Astrocyte of the spinal cord (primary cell): ENCODE data around the gene SRL.

Experiments
- DNase-seq: peaks from one replicate; pipeline ENCODE4 v3.0.0; 2011; ENCODE audit warnings: low read depth, low spot score
- H3K4me3 ChIP-seq: 2 replicates; pipeline ENCODE4 v1.5.1; 2011; ENCODE audit warnings: low read depth, mild to moderate bottlenecking, low read length, moderate library complexity
- in situ Hi-C: cut with HindIII; loops from 2 replicates; pipeline ENCODE4 v1.10.0; 2017; ENCODE audit warnings: low sequenced_read_pairs
- TF ChIP-seq, protein P1 (sequence below): IDR thresholded peaks from 2 replicates; pipeline ENCODE4 v1.5.1; 2012; ENCODE audit warnings: low read depth, mild to moderate bottlenecking, low read length, inconsistent platforms

SRL gene

DNA sequence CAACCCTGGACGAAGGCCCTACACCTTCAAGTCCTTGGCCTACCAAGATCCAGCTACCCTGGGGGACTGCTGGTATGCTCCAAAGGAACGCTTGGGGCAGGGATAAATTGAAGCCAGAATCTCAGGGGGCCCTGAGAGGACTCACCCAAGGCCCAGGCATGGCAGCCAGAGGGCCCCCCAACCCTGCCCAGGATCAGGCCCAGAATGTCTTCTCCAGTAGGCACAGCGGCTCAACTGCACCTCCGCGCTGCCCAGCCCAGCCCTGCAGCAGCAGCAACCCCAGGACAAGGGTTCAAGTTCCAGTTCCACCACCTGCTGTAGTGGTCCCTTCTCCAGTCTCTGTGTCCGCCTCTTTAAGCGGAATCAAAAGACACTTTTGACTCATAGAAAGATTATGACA lies 28.7 kb upstream of the SRL start:
- TF ChIP-seq, protein P1, sequence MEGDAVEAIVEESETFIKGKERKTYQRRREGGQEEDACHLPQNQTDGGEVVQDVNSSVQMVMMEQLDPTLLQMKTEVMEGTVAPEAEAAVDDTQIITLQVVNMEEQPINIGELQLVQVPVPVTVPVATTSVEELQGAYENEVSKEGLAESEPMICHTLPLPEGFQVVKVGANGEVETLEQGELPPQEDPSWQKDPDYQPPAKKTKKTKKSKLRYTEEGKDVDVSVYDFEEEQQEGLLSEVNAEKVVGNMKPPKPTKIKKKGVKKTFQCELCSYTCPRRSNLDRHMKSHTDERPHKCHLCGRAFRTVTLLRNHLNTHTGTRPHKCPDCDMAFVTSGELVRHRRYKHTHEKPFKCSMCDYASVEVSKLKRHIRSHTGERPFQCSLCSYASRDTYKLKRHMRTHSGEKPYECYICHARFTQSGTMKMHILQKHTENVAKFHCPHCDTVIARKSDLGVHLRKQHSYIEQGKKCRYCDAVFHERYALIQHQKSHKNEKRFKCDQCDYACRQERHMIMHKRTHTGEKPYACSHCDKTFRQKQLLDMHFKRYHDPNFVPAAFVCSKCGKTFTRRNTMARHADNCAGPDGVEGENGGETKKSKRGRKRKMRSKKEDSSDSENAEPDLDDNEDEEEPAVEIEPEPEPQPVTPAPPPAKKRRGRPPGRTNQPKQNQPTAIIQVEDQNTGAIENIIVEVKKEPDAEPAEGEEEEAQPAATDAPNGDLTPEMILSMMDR: no peak
- DNase-seq: no peak
- in situ Hi-C loops: no loop called here
- no peak overlapping the region for H3K4me3 ChIP-seq

DNA sequence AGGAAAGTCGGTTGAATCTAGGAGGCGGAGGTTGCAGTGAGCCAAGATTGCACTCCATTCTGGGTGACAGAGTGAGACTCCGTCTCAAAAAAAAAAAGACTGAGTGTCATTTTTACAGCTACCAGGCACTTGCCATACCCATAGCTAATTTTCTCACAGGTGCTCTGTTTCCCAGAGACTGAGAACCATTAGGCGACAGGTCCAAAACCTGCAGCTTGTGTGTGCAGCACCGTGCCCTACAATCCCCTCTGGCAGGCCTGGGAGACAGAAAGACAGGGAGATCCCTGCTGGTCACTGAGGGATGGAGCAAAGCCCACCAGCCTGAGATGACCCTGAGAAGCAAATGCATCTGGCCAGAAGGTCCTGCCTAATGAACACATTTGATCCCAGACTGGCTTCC lies 28.2 kb upstream of the SRL start:
- H3K4me3 ChIP-seq: no peak overlapping the region
- DNase-seq: no peak
- in situ Hi-C loops: no loop called here
- TF ChIP-seq, protein P1: no peak

DNA sequence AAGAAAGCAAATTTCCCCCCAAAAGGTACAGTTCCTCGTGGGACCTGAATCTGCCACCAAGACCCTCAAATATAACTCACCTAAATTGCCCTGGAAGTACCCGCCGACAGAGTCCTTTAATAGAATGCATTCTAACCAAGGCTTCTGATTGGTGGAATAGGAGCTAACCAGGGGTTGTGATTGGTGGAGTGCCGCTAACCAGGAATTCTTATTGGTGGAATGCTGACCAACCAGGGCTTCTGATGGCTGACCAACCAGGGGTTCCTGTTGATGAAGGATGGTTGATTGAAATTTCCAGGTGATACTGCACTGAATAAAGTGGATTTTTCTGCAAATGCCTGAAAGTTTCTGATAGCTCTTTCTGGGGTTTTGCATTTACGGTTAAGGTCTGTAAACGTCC lies 24.5 kb upstream of the SRL start:
- DNase-seq: peak; percentile 6
- in situ Hi-C loops: no loop called here

DNA sequence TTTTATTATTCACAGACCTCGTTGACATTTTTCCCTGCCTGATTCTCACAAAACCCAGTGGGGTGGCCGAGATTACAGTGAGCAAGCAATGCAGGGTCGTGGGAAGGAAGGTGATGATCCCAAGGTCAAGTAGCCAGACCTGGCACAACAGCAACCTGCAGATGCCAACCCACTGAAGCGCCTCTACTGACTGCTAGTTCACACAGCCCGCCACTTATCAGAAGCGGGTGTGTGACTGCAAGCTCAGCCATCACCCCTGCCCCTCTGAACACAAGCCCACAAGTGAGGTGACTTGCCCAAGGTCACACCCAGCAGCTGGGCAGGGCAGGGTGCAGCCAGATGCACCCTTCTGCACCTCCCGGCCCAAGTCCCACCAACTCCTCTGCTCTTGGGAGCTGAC lies 23.8 kb upstream of the SRL start:
- no peak overlapping the region for H3K4me3 ChIP-seq
- in situ Hi-C loops: no loop called here
- DNase-seq: no peak
- TF ChIP-seq, protein P1: no peak

More for the DNA sequence above, 24.5 kb upstream of the SRL start:
- H3K4me3 ChIP-seq: no peak overlapping the region
- TF ChIP-seq, protein P1: no peak

DNA sequence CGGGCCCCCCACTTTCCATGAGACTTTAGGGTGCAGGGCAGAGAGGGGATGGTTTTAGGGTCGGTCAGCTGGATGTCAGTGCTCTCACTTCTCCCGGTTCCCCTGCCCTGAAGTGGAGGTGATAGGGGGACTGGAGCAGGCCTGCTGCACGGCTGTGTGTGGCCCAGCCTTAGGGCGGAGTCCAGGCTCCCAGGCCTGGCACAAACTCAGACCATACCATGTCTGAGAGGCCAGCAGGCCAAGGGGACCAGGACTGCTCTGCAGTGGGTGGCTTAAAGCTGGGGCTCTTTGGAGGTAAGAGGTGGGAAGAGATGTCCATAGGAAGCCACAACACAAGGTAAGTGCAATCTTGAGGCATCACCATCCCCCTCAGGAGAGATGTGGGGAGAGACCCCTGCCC lies 22.7 kb upstream of the SRL start:
- H3K4me3 ChIP-seq: no peak overlapping the region
- in situ Hi-C loops: no loop called here
- TF ChIP-seq, protein P1: no peak
- no peak for DNase-seq

DNA sequence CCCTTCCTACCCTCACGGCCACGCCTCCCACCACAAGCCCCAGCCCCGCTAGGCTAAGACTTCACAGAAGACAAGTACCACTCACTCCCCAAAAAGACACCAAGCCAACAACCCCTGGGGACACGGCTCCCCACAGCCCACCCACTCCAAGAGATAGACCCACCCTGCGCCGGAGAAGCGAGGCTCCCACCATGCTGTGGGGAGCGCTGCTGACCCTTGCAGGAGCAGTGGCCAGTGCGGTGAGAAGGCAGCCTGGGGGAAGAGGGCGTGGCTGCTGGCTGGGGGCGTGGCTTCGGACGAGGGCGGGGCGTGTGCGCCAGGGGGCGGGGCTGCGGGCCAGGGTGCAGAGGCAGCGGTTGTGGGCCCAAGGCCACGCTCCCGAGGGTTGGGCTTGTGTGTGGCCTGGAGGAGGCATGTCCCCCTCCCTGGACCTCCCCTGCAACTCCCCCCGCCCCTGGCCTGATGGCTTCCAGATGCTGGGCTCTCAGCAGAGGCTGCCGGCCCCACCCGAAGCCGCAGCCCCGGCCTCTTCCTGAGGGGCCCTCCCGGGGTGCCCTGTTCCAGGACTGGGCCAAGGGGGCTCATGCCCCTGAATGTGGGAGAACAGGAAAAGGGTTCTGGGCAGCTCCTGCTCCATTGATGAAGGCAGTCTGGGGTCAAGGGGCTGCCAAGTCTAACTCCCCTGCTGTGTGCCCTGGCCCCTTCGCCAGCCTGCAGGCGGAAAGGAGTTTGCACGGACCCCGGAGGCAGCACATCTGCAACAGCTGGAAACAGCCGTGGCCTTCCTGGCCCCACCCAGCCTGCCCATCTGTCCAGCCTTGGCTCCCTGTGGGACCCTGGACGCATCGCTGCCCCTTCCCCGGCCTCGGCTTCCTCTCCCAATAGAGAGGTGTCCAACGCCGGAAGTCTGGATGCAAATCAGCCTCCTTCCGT lies 21.9 kb upstream of the SRL start:
- peak; percentile 78 for DNase-seq
- TF ChIP-seq, protein P1: no peak
- no peak overlapping the region for H3K4me3 ChIP-seq
- in situ Hi-C loops: no loop called here
